ENCODE data around the gene APOBEC4. TPM values are rescaled to one million over a fixed set of nuclear protein-coding genes. Genes with fewer than 3 reads are reported as not detected.

APOBEC4 gene
- total and polyA plus RNA-seq, 2 of the 8 experiments (the other 6 are each of a cell fraction or from before 2014, with no cell fraction given) = not detected

GRCh38 chr1:183653876-183654451 lies 848 bp upstream of the APOBEC4 start (continued):
- TF ChIP-seq CHD7 (IDR thresholded peaks at IDR 0.05; ENCODE audit: insufficient replicate concordance, low read length) (no peak), POLR2A (IDR thresholded peaks at IDR 0.05; ENCODE audit: control extremely low read depth in 1 of 2, low read depth in 2 of 2, low read length in 2 of 2) (no peak), RNF2 (IDR thresholded peaks at IDR 0.05; ENCODE audit: borderline replicate concordance, low read depth, low read length, missing control alignments, poor library complexity, severe bottlenecking) (no peak), SP4 (IDR thresholded peaks at IDR 0.05; ENCODE audit: low read length) (no peak), TEAD4 (IDR thresholded peaks at IDR 0.05; ENCODE audit: low read depth, low read length) (no peak), TBP (IDR thresholded peaks at IDR 0.05; ENCODE audit: low read depth, low read length) (no peak), MAFK (IDR thresholded peaks at IDR 0.05; ENCODE audit: low read depth, low read length) (no peak), CHD2 (IDR thresholded peaks at IDR 0.05; ENCODE audit: low read length) (no peak), BRCA1 (IDR thresholded peaks at IDR 0.05; ENCODE audit: low read depth, low read length) (no peak), CREB1 (IDR thresholded peaks at IDR 0.05) (no peak)
